Activated CD8-positive, alpha-beta memory T cell treated with anti-CD3 and anti-CD28 coated beads, Interleukin-2, amount 10 ng/mL, durations not matched to agents 7 days and 5 days (primary cell): ENCODE data around the gene TMEM169. TPM values are rescaled to one million over a fixed set of nuclear protein-coding genes. Genes with fewer than 3 reads are reported as not detected.

ENCODE experiments used
- ATAC-seq: fragments of 150-1000 bp; cut with Tn5 transposase; one replicate; pipeline ENCODE4 v1.10.0; 2021; ENCODE audit warnings: moderate library complexity
- CTCF ChIA-PET: fragments of 350-600 bp; sonication (Branson Sonifier 250); formaldehyde crosslinking; loops from one replicate; lab custom pipeline; 2021; ENCODE audit warnings: antibody characterized with exemption; lab: Charles Lee
- DNase-seq: peaks from one replicate; pipeline ENCODE4 v3.0.0-alpha.2; 2020
- H3K27ac Mint-ChIP-seq: one replicate; pipeline ENCODE4 v1.8.0; 2021; ENCODE audit warnings: mild to moderate bottlenecking, mixed read lengths
- H3K27me3 Mint-ChIP-seq: one replicate; pipeline ENCODE4 v1.8.0; 2021; ENCODE audit warnings: mixed read lengths
- H3K36me3 Mint-ChIP-seq: one replicate; pipeline ENCODE4 v1.8.0; 2021; ENCODE audit warnings: mild to moderate bottlenecking, mixed read lengths
- H3K4me1 Mint-ChIP-seq: one replicate; pipeline ENCODE4 v1.8.0; 2021; ENCODE audit warnings: mixed read lengths
- H3K4me3 Mint-ChIP-seq: one replicate; pipeline ENCODE4 v1.8.0; 2021; ENCODE audit warnings: mild to moderate bottlenecking, moderate library complexity, mixed read lengths
- H3K9me3 Mint-ChIP-seq: one replicate; pipeline ENCODE4 v1.8.0; 2022; ENCODE audit warnings: low read depth, mixed read lengths
- total RNA-seq, 2 experiments: library from RNA; stranded (reverse); gene quantifications; one replicate each; pipeline ENCODE4 v1.2.3, GENCODE V29; 2021

Gene TMEM169
- total RNA-seq, 2 experiments from 2014 or later, result 0.75 to 1.1 TPM

GRCh38 chr2:216148983-216149382 is 67.3 kb downstream of the TMEM169 start:
- Mint-ChIP-seq H3K4me1 (peaks cover 38% of the 10 kb centered on the region), H3K36me3 (peaks cover 59% of the 10 kb centered on the region), H3K4me3 (no peak overlapping the region), H3K27ac (no peak overlapping the region), H3K27me3 (no peaks in the 10 kb centered on the region), H3K9me3 (no peaks in the 10 kb centered on the region)
- ATAC-seq (no peak), DNase-seq (no peak)
- CTCF ChIA-PET, result interaction anchor here (1.6 kb wide), 1 partner anchor 35 kb away, joined by 4 read pairs; no protein-coding TSS in a partner anchor

- Mint-ChIP-seq H3K27ac (no peak overlapping the region), H3K4me1 (peaks cover 38% of the 10 kb centered on the region), H3K36me3 (peaks cover 65% of the 10 kb centered on the region)
Observed at GRCh38 chr2:216149741-216150140, 68.0 kb downstream of the TMEM169 start.

GRCh38 chr2:216151313-216152025 is 69.8 kb downstream of the TMEM169 start:
- CTCF ChIA-PET, result no interaction called here
- ATAC-seq (no peak), DNase-seq (no peak)
- H3K4me3 Mint-ChIP-seq, result no peak overlapping the region
- H3K36me3 Mint-ChIP-seq, result peaks cover 78% of the 10 kb centered on the region
- H3K27ac Mint-ChIP-seq, result no peak overlapping the region
- H3K4me1 Mint-ChIP-seq, result peaks cover 37% of the 10 kb centered on the region
- H3K9me3 Mint-ChIP-seq, result no peaks in the 10 kb centered on the region
- no peaks in the 10 kb centered on the region for H3K27me3 Mint-ChIP-seq

More at GRCh38 chr2:216149741-216150140, 68.0 kb downstream of the TMEM169 start:
- Mint-ChIP-seq H3K27me3 (no peaks in the 10 kb centered on the region), H3K9me3 (no peaks in the 10 kb centered on the region), H3K4me3 (no peak overlapping the region)
- no peak for DNase-seq
- no peak for ATAC-seq
- CTCF ChIA-PET, result interaction anchor here (1.6 kb wide), 1 partner anchor 34 kb away, joined by 4 read pairs; no protein-coding TSS in a partner anchor

Other genes starting within 250 kb of the TMEM169 start
- 10 to 100 TPM; 16.2 to 26.7 TPM for gene MREG, start 68.4 kb upstream of the TMEM169 start, total RNA-seq
- gene PECR, start 110 bp upstream of the TMEM169 start, total RNA-seq, result 10 to 100 TPM; 21.6 to 31.9 TPM
- gene XRCC5, start 27.4 kb downstream of the TMEM169 start, total RNA-seq, result 100 to 1,000 TPM; 307 to 424 TPM